GM12875 (cell line): ENCODE results near the gene ME3.
A peak's percentile ranks its signal among the peaks of the same experiment; 100 is the strongest.

Experiments used
- H3K4me3 ChIP-seq: one replicate; pipeline ENCODE4 v1.5.1; 2011; ENCODE audit warnings: low read depth, low read length, control low read depth
- TF ChIP-seq, protein P1 (sequence below): IDR thresholded peaks from 2 replicates; pipeline ENCODE4 v1.5.1; 2011; ENCODE audit warnings: low read depth, mild to moderate bottlenecking, control low read depth, inconsistent platforms, low read length, moderate library complexity, borderline replicate concordance; ENCODE audit not compliant: insufficient read depth

Gene ME3

DNA sequence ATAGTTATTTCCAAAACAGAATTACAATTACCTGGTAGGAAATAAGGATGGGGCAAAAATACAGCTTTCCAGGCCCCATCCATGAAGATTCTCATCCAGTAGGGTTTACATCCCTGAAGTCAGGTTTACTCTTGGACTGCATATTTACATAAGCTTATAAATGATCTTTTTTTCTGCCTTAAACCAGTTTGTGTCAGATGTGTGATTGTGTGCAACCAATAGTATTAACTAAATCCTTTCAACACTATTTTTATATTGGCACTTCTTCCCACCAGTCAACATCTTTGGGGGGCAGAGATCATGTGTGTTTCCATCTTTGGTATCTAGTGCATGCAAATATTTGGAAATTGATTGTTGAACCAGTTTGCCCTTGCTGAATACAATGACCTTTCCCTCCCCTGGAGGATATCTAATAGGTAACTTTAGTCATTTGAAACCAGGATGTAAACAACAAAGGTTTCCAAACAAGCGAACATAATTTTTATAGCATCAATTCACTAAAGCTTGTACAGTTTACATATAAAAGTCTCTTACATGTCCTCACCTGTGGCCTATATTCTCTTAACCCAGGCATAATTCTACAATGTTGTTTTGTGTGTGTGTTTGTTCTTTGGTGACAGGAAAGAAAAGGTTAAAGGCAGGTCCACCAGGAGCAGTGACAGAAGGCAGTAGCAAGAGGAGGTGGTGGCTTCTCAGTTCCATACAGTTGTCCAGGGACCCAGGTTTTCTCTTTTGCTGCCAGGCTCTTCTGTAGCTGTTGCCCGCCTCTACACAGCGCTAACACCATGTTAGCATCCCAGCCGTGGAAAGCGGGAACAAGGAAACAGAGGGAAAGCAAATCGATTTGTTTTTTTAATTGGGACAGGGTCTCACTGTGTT lies 1.7 kb upstream of the ME3 start:
- TF ChIP-seq, protein P1, sequence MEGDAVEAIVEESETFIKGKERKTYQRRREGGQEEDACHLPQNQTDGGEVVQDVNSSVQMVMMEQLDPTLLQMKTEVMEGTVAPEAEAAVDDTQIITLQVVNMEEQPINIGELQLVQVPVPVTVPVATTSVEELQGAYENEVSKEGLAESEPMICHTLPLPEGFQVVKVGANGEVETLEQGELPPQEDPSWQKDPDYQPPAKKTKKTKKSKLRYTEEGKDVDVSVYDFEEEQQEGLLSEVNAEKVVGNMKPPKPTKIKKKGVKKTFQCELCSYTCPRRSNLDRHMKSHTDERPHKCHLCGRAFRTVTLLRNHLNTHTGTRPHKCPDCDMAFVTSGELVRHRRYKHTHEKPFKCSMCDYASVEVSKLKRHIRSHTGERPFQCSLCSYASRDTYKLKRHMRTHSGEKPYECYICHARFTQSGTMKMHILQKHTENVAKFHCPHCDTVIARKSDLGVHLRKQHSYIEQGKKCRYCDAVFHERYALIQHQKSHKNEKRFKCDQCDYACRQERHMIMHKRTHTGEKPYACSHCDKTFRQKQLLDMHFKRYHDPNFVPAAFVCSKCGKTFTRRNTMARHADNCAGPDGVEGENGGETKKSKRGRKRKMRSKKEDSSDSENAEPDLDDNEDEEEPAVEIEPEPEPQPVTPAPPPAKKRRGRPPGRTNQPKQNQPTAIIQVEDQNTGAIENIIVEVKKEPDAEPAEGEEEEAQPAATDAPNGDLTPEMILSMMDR: no peak

DNA sequence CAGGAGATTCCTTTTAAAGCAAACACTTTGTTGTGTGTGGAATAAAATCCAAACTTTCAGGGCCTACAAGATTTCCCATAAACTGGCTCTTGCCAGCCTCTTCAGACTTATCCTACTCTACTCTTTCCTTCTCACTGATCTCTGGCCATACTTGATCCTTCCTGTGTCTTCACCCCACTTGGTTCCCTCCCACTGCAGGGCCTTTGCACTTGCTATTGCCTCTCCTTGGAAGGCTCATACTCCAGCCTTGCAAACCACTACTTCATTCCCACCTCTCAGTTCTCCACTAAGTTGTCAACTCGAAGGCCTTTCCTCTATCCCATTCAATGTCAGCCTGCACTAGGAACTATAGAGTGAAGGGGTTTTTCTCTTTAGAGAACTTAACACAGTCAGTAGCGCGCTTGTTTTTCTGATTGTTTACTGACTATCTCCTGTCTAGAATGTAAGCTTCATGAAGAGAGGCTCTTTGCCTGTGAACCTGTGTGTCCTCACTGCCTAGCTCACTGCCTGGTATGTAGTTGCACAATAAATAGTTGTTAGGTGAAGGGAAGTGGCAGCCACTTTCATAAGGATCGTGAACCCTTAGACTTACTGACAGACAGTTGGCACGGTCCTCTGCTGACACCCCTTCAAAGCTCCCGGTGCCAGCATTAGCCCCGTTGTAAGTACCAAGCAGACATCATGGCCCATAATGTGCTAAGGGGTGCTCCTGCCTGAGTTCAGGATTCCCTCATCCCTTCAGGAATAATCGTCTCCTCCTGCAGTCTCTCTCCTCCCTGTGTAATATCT lies 833 bp upstream of the ME3 start:
- TF ChIP-seq, protein P1: no peak
- no peak overlapping the region for H3K4me3 ChIP-seq

More for the DNA sequence above, 1.7 kb upstream of the ME3 start:
- H3K4me3 ChIP-seq: no peak overlapping the region

DNA sequence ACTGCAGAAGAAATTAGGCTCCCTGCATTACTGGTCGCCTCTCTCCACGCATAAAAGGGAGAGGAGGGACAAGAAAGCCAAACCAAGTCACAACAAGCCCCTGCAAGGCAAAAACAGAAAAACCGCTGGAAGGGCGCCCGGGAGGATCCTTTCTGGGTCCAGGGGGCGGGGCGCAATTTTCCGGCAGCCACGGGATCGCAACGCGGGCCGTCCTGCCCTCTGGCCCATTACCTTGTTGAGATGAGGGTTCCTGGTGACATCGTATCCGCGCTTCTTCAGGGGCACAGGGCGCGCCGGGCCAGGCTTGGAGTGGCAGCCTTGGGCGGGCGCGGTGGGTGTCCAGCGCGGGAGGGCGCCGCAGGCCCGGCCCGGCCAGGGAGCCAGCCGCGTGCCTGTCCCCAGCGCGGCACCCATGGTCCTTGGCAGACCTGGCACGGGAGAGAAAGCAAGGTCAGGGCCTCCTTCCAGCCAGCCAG lies 847 bp downstream of the ME3 start:
- peak overlapping the region; percentile 46 for H3K4me3 ChIP-seq

DNA sequence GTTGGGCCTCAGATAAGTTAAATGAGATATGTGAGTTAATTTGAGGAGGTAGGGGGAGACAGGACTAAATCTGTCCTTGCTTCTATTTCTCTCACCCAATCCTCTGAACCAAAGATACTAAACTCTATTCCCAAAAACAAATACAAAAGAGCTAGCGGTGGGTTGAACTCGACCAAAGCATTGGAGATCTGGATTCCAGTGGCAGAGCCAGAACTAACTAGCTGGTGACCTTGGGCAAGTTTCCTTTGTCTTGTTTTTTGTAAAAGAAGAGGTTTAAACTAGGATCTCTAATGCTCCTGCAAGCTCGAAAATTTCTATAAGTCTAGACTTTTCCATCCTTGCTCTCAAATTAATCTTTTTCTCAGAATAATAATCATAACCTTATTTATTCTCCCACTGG lies 1.5 kb downstream of the ME3 start:
- H3K4me3 ChIP-seq: no peak overlapping the region
- TF ChIP-seq, protein P1: no peak

More for the DNA sequence above, 847 bp downstream of the ME3 start:
- TF ChIP-seq, protein P1: no peak

DNA sequence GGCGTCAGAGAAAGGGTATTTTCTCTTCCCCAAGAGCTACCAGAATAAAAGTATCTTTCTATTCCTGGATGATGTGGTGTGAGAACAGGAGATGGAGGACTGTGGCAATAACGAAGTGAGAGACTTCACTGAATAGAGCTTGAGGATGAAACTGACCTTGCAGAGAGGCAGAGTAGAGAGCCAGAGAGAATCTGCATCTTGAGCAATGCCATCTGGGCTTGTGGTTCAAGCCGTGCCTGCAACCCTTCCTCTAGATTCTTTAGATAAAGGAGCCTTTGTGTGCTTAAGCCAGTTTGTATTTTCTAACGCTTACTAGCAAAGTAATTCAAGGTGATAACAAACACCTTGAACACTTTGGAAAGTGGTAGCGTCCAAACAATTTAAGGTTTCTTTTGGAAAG lies 2.2 kb downstream of the ME3 start:
- TF ChIP-seq, protein P1: no peak
- no peak overlapping the region for H3K4me3 ChIP-seq

DNA sequence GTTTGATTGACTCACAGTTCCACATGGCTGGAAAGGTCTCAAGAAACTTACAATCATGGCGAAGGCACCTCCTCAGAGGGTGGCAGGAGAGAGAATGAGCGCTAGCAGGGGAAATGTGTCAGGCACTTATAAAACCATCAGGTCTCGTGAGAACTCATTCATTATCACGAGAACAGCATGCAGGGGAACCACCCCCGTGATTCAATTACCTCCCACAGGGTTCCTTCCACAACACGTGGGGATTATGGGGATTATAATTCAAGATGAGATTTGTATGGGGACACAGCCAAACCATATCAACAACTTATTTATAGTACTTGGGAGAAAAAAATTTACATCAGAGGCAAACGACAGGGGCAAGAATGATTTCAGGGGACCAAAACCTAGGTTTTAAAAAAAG lies 3.0 kb downstream of the ME3 start:
- TF ChIP-seq, protein P1: no peak

More for the DNA sequence above, 3.0 kb downstream of the ME3 start:
- no peak overlapping the region for H3K4me3 ChIP-seq
